Pancreas (tissue), 10 donors: ENCODE data around the gene CFDP1. TPM values are rescaled to one million over a fixed set of nuclear protein-coding genes. Genes with fewer than 3 reads are reported as not detected.

Source experiments
- ATAC-seq, 4 donors: fragments of 200-7000 bp; cut with Tn5 transposase; one replicate each; pipeline versions ENCODE4 v1.8.0 to v1.9.1; 2020; ENCODE audit warnings: mild to moderate bottlenecking in 4 of 4, moderate library complexity in 4 of 4
- DNase-seq, 6 donors: peaks; one replicate each; pipeline ENCODE4 v3.0.0-alpha.2; 2020
- FAIRE-seq: peaks from 2 replicates; lab custom pipeline; 2012; peaks lifted over from hg19 to GRCh38; lab: Jason Lieb, UNC
- H3K27ac ChIP-seq, 4 donors: fragments of 200-600 bp; sonication (generic); 1 replicate in 3 of 4; 2 replicates in 1 of 4; pipeline versions ENCODE4 v1.5.0 to v1.8.0; 2020
- H3K27me3 ChIP-seq, 4 donors: fragments of 200-600 bp; one replicate each; pipeline ENCODE4 v1.8.0; 2021
- H3K36me3 ChIP-seq, 3 donors: fragments of 200-600 bp; sonication (generic) in 1 of 3; one replicate each; pipeline versions ENCODE4 v1.5.0 to v1.8.0; 2020 to 2021
- H3K4me1 ChIP-seq, 3 donors: fragments of 200-600 bp; one replicate each; pipeline ENCODE4 v1.8.0; 2021
- H3K4me3 ChIP-seq, 4 donors: fragments of 200-600 bp; sonication (generic) in 2 of 4; one replicate each; pipeline versions ENCODE4 v1.5.0 to v1.8.0; 2020 to 2021
- H3K9me3 ChIP-seq, 4 donors: fragments of 200-600 bp; one replicate each; pipeline ENCODE4 v1.8.0; 2021
- WGBS, 2 donors: extraction: QIAGEN DNeasy Blood & Tissue Kit; methylation state at CpG; one replicate each; pipeline ENCODE4 v1.1.7; 2013; 5-methylcytosine and 5-hydroxymethylcytosine counted together
- intact Hi-C, 3 donors: fragments of 100-400 bp; cut with DNase I; formaldehyde crosslinking; loops; one replicate each; pipeline versions ENCODE4 v1.11.1 to v1.14.2; 2022
- polyA plus RNA-seq, 2 donors: library from polyadenylated mRNA; stranded (reverse); fragments of 200-250 nt; gene quantifications; one replicate each; pipeline ENCODE4 v1.2.3, GENCODE V29; 2013
- total RNA-seq, 6 donors: library from RNA; stranded (reverse); fragmentation: NEBNext Ultra II Directional in 4 of 6; extraction: Animal tissue kit (Norgen Biotek cat#: 25700) in 4 of 6; gene quantifications; one replicate each; pipeline versions ENCODE4 v1.2.1 to v1.2.4, GENCODE V29; 2021 to 2023
- TF ChIP-seq, protein P1 (sequence below), 4 donors: fragments of 200-600 bp; sonication (generic) in 3 of 4; IDR thresholded peaks; one replicate each; pipeline versions ENCODE4 v1.5.0 to v1.8.0; 2021; ENCODE audit warnings: antibody characterized with exemption in 4 of 4
- donor health status: healthy with polysubstance abuse.
- donor health status: DM: no; HTN: no; CAD: no; lungs with moderate emphysema.
- donor health status: DM: no; HTN: no; CAD: no.
- donor health status: control.
- donor health status: control.
- donor health status: Bipolar disorder and iron deficiency.
- donor health status: DM: yes; HTN: yes; CAD: no.
- donor health status: DM: no; HTN: no; CAD: no.
- donor health status: DM: no; HTN: no; CAD: no.
- donor health status: DM: yes; HTN: yes; CAD: no.

The CFDP1 gene
- total and polyA plus RNA-seq, 8 donors, result 19.3 to 57.5 (median 25.6) TPM

GRCh38 chr16:75244225-75244809, 189.0 kb downstream of the CFDP1 start:
- peaks cover 41 to 55% (median 47%) of the 10 kb centered on the region in 3 donors for H3K4me1 ChIP-seq
- TF ChIP-seq, protein P1, sequence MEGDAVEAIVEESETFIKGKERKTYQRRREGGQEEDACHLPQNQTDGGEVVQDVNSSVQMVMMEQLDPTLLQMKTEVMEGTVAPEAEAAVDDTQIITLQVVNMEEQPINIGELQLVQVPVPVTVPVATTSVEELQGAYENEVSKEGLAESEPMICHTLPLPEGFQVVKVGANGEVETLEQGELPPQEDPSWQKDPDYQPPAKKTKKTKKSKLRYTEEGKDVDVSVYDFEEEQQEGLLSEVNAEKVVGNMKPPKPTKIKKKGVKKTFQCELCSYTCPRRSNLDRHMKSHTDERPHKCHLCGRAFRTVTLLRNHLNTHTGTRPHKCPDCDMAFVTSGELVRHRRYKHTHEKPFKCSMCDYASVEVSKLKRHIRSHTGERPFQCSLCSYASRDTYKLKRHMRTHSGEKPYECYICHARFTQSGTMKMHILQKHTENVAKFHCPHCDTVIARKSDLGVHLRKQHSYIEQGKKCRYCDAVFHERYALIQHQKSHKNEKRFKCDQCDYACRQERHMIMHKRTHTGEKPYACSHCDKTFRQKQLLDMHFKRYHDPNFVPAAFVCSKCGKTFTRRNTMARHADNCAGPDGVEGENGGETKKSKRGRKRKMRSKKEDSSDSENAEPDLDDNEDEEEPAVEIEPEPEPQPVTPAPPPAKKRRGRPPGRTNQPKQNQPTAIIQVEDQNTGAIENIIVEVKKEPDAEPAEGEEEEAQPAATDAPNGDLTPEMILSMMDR (IDR thresholded peaks at IDR 0.05), result no peak
- ATAC-seq, result no peak

More at GRCh38 chr16:75244225-75244809, 189.0 kb downstream of the CFDP1 start:
- Histone ChIP-seq H3K4me3 (no peak overlapping the region), H3K27ac (peak overlapping the region; percentile 86 to 98 (median 92)), H3K36me3 (peaks cover 0 to 19% (median 12%) of the 10 kb centered on the region in 3 donors), H3K9me3 (no peaks in the 10 kb centered on the region), H3K27me3 (no peaks in the 10 kb centered on the region)
- FAIRE-seq (no peak), DNase-seq (peak in 2 of 6 donors; percentile 70 to 72)
- intact Hi-C loops, result no loop called here
- WGBS, 2 donors, result 74 to 75% methylated on average over 7 of the region's 7 CpGs

Other genes starting within 250 kb of the CFDP1 start
- over 10,000 TPM; 36,685 to 57,899 (median 39,778) TPM for gene CTRB2, start 226.3 kb downstream of the CFDP1 start, total RNA-seq
- over 10,000 TPM; 20,002 to 30,463 TPM for gene CTRB2, start 226.3 kb downstream of the CFDP1 start, polyA plus RNA-seq
- gene CTRB1, start 214.5 kb downstream of the CFDP1 start, total RNA-seq, result over 10,000 TPM; 14,339 to 37,242 (median 26,937) TPM
- gene CTRB1, start 214.5 kb downstream of the CFDP1 start, polyA plus RNA-seq, result over 10,000 TPM; 23,150 to 29,718 TPM
- gene BCAR1, start 181.9 kb downstream of the CFDP1 start, total RNA-seq, result 10 to 100 TPM; 30.1 to 56.9 (median 40.4) TPM
- 10 to 100 TPM; 60.1 to 66.7 TPM for gene BCAR1, start 181.9 kb downstream of the CFDP1 start, polyA plus RNA-seq
- 10 to 100 TPM in 1 of 6 donors, 1 to 10 TPM in 5; 7.1 to 12.6 (median 8.8) TPM for gene TMEM170A, start 31.2 kb upstream of the CFDP1 start, total RNA-seq
- 1 to 10 TPM; 4.3 to 5.7 TPM for gene TMEM170A, start 31.2 kb upstream of the CFDP1 start, polyA plus RNA-seq
- gene CHST6, start 61.9 kb upstream of the CFDP1 start, total RNA-seq, result under 1 TPM in 5 of 6 donors, not detected in 1; 0.06 to 0.25 (median 0.13) TPM
- gene CHST6, start 61.9 kb upstream of the CFDP1 start, polyA plus RNA-seq, result under 1 TPM in 1 of 2 donors, not detected in 1; under 0.01 TPM
- gene CHST5, start 102.6 kb upstream of the CFDP1 start, total RNA-seq, result under 1 TPM in 5 of 6 donors, not detected in 1; 0.06 to 0.28 (median 0.13) TPM
- gene CHST5, start 102.6 kb upstream of the CFDP1 start, polyA plus RNA-seq, result under 1 TPM; 0.15 to 0.16 TPM
- 1 to 10 TPM; 2.5 to 5.3 (median 4.1) TPM for gene TMEM231, start 122.7 kb upstream of the CFDP1 start, total RNA-seq
- 1 to 10 TPM; 3.0 to 6.6 TPM for gene TMEM231, start 122.7 kb upstream of the CFDP1 start, polyA plus RNA-seq
- gene GABARAPL2, start 132.9 kb upstream of the CFDP1 start, total RNA-seq, result 10 to 100 TPM; 29.9 to 61.2 (median 34.3) TPM
- gene GABARAPL2, start 132.9 kb upstream of the CFDP1 start, polyA plus RNA-seq, result 100 to 1,000 TPM in 1 of 2 donors, 10 to 100 TPM in 1; 44.1 to 117 TPM
- gene ADAT1, start 189.8 kb upstream of the CFDP1 start, total RNA-seq, result 10 to 100 TPM in 5 of 6 donors, 1 to 10 TPM in 1; 9.2 to 20.5 (median 15.9) TPM
- 10 to 100 TPM in 1 of 2 donors, 1 to 10 TPM in 1; 9.4 to 14.4 TPM for gene ADAT1, start 189.8 kb upstream of the CFDP1 start, polyA plus RNA-seq
- 10 to 100 TPM; 51.0 to 70.7 (median 63.3) TPM for gene KARS1, start 214.2 kb upstream of the CFDP1 start, total RNA-seq
- 10 to 100 TPM; 47.2 to 51.5 TPM for gene KARS1, start 214.2 kb upstream of the CFDP1 start, polyA plus RNA-seq
- gene TERF2IP, start 214.3 kb upstream of the CFDP1 start, total RNA-seq, result 10 to 100 TPM; 14.6 to 32.1 (median 20.1) TPM
- 10 to 100 TPM; 27.7 to 69.7 TPM for gene TERF2IP, start 214.3 kb upstream of the CFDP1 start, polyA plus RNA-seq
- gene CPHXL2, start 243.5 kb upstream of the CFDP1 start, total RNA-seq, result not detected
- gene CPHXL2, start 243.5 kb upstream of the CFDP1 start, polyA plus RNA-seq, result not detected